GM19328 (cell line): Measurements from ENCODE around the gene SDHB.

ENCODE experiments used
- ATAC-seq: cut with Tn5 transposase; IDR thresholded peaks from one replicate; pipeline ENCODE4 v1.9.1; 2021; ENCODE audit warnings: mild to moderate bottlenecking, moderate library complexity; ENCODE audit not compliant: unreplicated experiment

SDHB gene

GRCh38 chr1:17046334-17046657, 7.5 kb downstream of the SDHB start:
- no peak for ATAC-seq

GRCh38 chr1:17045634-17046333, 8.0 kb downstream of the SDHB start:
- ATAC-seq = no peak

GRCh38 chr1:17045150-17045549, 8.7 kb downstream of the SDHB start:
- no peak for ATAC-seq

- ATAC-seq = no peak
Observed at GRCh38 chr1:17043676-17044075, 10.2 kb downstream of the SDHB start.

- no peak for ATAC-seq
Observed at GRCh38 chr1:17040135-17040534, 13.7 kb downstream of the SDHB start.

- ATAC-seq = no peak
Observed at GRCh38 chr1:17039522-17039921, 14.3 kb downstream of the SDHB start.

GRCh38 chr1:17033481-17033880, 20.4 kb downstream of the SDHB start:
- no peak for ATAC-seq

GRCh38 chr1:17032741-17033140, 21.1 kb downstream of the SDHB start:
- ATAC-seq = no peak

- no peak for ATAC-seq
Observed at GRCh38 chr1:17031436-17031835, 22.4 kb downstream of the SDHB start.

GRCh38 chr1:17030206-17030605, 23.6 kb downstream of the SDHB start:
- ATAC-seq = no peak

GRCh38 chr1:17028662-17029188, 25.1 kb downstream of the SDHB start:
- no peak for ATAC-seq

GRCh38 chr1:17027900-17028299, 25.9 kb downstream of the SDHB start:
- no peak for ATAC-seq

GRCh38 chr1:17027403-17027802, 26.4 kb downstream of the SDHB start:
- ATAC-seq = no peak

GRCh38 chr1:17024721-17025120, 29.1 kb downstream of the SDHB start:
- no peak for ATAC-seq

- no peak for ATAC-seq
Observed at GRCh38 chr1:17023573-17023972, 30.3 kb downstream of the SDHB start.

GRCh38 chr1:17023102-17023501, 30.7 kb downstream of the SDHB start:
- ATAC-seq = no peak

GRCh38 chr1:17021896-17022295, 31.9 kb downstream of the SDHB start:
- no peak for ATAC-seq

- ATAC-seq = no peak
Observed at GRCh38 chr1:17020502-17020901, 33.3 kb downstream of the SDHB start.

GRCh38 chr1:17018849-17019248, 35.0 kb downstream of the SDHB start:
- no peak for ATAC-seq

GRCh38 chr1:17017435-17017834, 36.4 kb downstream of the SDHB start:
- no peak for ATAC-seq

GRCh38 chr1:17016317-17016661, 37.5 kb downstream of the SDHB start:
- no peak for ATAC-seq

GRCh38 chr1:17014671-17015567, 38.9 kb downstream of the SDHB start:
- no peak for ATAC-seq
